D721Med (cell line): ENCODE data around the gene AURKAIP1.

ENCODE experiments used
- DNase-seq: peaks from one replicate; pipeline ENCODE4 v3.0.0; 2011; ENCODE audit warnings: low spot score; ENCODE audit not compliant: insufficient read length
- FAIRE-seq: peaks from 2 replicates; lab custom pipeline; 2011; peaks lifted over from hg19 to GRCh38; lab: Jason Lieb, UNC
- TF ChIP-seq, protein P1 (sequence below): IDR thresholded peaks from 2 replicates; pipeline ENCODE4 v1.5.1; 2012; ENCODE audit warnings: mild to moderate bottlenecking, control low read depth; ENCODE audit not compliant: insufficient read depth; ENCODE audit errors: missing control alignments

Gene AURKAIP1

DNA sequence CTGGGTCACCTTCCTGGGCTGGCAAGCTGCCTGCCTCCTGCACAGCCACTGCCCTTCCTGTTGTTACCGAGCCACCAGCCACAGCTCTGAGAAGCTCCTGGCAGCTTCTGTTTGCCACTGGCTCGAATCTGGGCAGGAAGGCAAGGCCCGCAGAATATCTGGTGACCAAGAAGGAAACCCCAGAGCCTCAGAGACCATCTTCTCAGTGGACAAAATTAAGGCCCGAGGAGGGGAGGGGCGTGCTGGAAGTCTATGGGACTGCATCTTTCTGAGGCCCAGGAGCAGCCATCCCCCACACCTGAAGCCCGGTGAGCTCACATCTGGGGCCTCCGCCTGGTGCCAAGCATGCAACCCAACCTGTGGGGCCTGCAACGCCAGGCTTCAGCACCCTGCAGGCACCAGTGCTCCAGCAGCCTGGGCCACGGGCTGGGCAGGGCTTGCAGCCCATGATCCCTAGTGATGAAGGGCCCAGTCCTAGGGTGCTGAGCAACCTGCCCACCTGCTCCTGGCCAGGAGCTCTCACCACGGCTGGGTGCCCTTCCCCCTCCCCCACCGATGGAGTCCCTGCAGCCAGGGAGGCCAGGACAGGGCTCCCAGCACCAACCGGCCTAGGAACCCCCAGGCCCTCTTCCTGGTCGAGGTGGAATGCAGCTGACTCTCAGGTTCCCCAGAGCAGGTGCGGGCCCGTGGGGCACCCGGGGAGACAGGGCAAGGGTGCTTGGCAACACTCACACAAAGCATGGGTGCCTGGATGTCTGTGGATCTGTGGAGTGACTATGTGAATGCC lies 49.5 kb downstream of the AURKAIP1 start:
- no peak for FAIRE-seq
- TF ChIP-seq, protein P1, sequence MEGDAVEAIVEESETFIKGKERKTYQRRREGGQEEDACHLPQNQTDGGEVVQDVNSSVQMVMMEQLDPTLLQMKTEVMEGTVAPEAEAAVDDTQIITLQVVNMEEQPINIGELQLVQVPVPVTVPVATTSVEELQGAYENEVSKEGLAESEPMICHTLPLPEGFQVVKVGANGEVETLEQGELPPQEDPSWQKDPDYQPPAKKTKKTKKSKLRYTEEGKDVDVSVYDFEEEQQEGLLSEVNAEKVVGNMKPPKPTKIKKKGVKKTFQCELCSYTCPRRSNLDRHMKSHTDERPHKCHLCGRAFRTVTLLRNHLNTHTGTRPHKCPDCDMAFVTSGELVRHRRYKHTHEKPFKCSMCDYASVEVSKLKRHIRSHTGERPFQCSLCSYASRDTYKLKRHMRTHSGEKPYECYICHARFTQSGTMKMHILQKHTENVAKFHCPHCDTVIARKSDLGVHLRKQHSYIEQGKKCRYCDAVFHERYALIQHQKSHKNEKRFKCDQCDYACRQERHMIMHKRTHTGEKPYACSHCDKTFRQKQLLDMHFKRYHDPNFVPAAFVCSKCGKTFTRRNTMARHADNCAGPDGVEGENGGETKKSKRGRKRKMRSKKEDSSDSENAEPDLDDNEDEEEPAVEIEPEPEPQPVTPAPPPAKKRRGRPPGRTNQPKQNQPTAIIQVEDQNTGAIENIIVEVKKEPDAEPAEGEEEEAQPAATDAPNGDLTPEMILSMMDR: no peak
- no peak for DNase-seq

DNA sequence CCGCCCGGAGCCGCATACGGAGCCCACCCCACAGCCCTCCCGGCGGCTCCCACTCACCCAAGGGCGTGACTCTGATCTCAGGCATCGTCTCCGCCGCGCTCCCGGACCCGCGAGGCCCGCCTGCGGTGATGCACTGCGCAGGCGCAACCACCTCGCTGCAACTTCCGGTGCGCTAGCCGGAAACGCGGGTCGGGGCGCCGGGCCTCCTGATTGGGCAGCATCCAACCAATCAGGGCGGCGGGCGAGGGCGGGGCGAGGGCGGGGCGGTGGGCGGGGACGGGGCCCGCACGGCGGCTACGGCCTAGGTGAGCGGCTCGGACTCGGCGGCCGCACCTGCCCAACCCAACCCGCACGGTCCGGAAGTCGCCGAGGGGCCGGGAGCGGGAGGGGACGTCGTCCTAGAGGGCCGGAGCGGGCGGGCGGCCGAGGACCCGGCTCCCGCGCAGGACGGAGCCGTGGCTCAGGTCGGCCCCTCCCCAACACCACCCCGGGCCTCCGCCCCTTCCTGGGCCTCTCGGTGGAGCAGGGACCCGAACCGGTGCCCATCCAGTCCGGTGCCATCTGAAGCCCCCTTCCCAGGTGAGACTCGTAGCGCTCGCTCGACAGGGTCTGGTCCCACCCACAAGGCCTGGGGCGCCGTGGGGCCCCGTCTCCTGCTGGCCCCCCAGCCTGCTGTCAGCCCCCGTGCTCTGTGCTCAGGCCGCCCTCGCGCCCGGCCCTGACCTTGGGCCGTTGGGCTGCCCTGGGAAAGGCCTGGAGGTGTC lies 50.3 kb downstream of the AURKAIP1 start, which contains the start of the genes CPTP and INTS11:
TSS of gene CPTP (plus strand) at position 279 of the 764 bp plus-strand sequence. CDS start 2,109 bp downstream, outside the sequence.
TSS of gene INTS11 (minus strand) at position 137 of the 764 bp plus-strand sequence. CDS start at position 85, 52 bp downstream.
- TF ChIP-seq, protein P1: no peak
- peak; percentile 48 for DNase-seq
- no peak for FAIRE-seq

- TF ChIP-seq, protein P1: no peak
- DNase-seq (no peak), FAIRE-seq (no peak)
These were observed 50.9 kb downstream of the AURKAIP1 start for GRCh38 chr1:1324084-1324523.
